GF-D8 (cell line): ENCODE results near the gene OR6Y1.

ENCODE experiments used
- DNase-seq: peaks from one replicate; lab custom pipeline; 2025; lab: John Stamatoyannopoulos, UW

The OR6Y1 gene

GRCh38 chr1:158496374-158496773 is 57.8 kb downstream of the OR6Y1 start:
- DNase-seq: no peak

GRCh38 chr1:158494796-158495195 is 59.4 kb downstream of the OR6Y1 start:
- no peak for DNase-seq
